ENCODE measurements around the gene TRIM15. TPM values are rescaled to one million over a fixed set of nuclear protein-coding genes. Genes with fewer than 3 reads are reported as not detected.

Gene TRIM15
- total and polyA plus RNA-seq, 10 of the 15 experiments (the other 5 are each of a cell fraction or from before 2014, with no cell fraction given) = 0.29 TPM; not detected in 9

GRCh38 chr6:30156774-30157173 lies 6.6 kb upstream of the TRIM15 start:
- Histone ChIP-seq H3K27ac (ENCODE audit: control insufficient read depth, insufficient read depth) (no peak overlapping the region), H3K36me3 (ENCODE audit: control insufficient read depth in 2 of 2, insufficient read depth in 2 of 2, low read length in 1 of 2) (no peaks in the 10 kb centered on the region), H3K79me2 (ENCODE audit: control insufficient read depth, insufficient read depth, low read length) (no peaks in the 10 kb centered on the region), H3K4me2 (ENCODE audit: control insufficient read depth, insufficient read depth) (no peak overlapping the region), H3K27me3 (replicated peaks in 1 of 2; ENCODE audit: control insufficient read depth in 2 of 2, insufficient read depth in 2 of 2, low read length in 1 of 2) (peaks cover 2% of the 10 kb centered on the region in 2 experiments; a peak in 3 of 4 replicates), H4K20me1 (ENCODE audit: control insufficient read depth, insufficient read depth) (no peaks in the 10 kb centered on the region), H3K4me3 (no peak overlapping the region), H3K9ac (ENCODE audit: control insufficient read depth, insufficient read depth, low read length) (no peak overlapping the region), H2AFZ (ENCODE audit: control insufficient read depth, low read depth, low read length) (no peak overlapping the region), H3K9me3 (replicated peaks; ENCODE audit: control insufficient read depth, insufficient read depth, low read length) (no peaks in the 10 kb centered on the region), H3K4me1 (ENCODE audit: control insufficient read depth, insufficient read depth, low read length) (peaks cover 4% of the 10 kb centered on the region; the same call in 1 of the 2 replicates)
- ChIA-PET POLR2A (no interaction called here), RAD21 (ENCODE audit: unreplicated experiment) (interaction anchor here (0.6 kb wide), 1 partner anchor 68 kb away, joined by 3 read pairs; no protein-coding TSS in a partner anchor), CTCF (interaction anchor here (1.0 kb wide), 1 partner anchor 54 kb away, joined by 3 read pairs; no protein-coding TSS in a partner anchor), SMC1A (ENCODE audit: uncharacterized antibody, unreplicated experiment) (interaction anchor here (0.8 kb wide), 1 partner anchor 24 kb away, joined by 3 read pairs; no protein-coding TSS in a partner anchor)
- ATAC-seq (no peak), FAIRE-seq (no peak), DNase-seq (ENCODE audit: low read depth, low spot score) (no peak)
- in situ Hi-C loops (cut with MboI) (no loop called here), intact Hi-C loops (cut with micrococcal nuclease; ENCODE audit: unreplicated experiment) (no loop called here)
- no TSS peak for BruUV-seq (replicated peaks)
- TF ChIP-seq YBX1 (IDR thresholded peaks at IDR 0.05) (no peak), NFYA (IDR thresholded peaks at IDR 0.05; ENCODE audit: borderline replicate concordance, low read depth, low read length) (no peak), IRF3 (IDR thresholded peaks at IDR 0.05) (no peak), TBL1XR1 (IDR thresholded peaks at IDR 0.05; ENCODE audit: low read depth, low read length) (no peak), WRNIP1 (IDR thresholded peaks at IDR 0.05; ENCODE audit: borderline replicate concordance, low read depth, low read length) (no peak)
- 46% methylated on average over 9 of the region's 9 CpGs for WGBS (ENCODE audit: insufficient coverage, insufficient replicate concordance, low lambda C conversion rate, missing lambda C conversion rate)

- Histone ChIP-seq H3K4me1 (ENCODE audit: control insufficient read depth, insufficient read depth, low read length) (peaks cover 4% of the 10 kb centered on the region; the same call in 1 of the 2 replicates), H3K79me2 (ENCODE audit: control insufficient read depth, insufficient read depth, low read length) (no peaks in the 10 kb centered on the region), H3K4me2 (ENCODE audit: control insufficient read depth, insufficient read depth) (no peak overlapping the region), H4K20me1 (ENCODE audit: control insufficient read depth, insufficient read depth) (no peaks in the 10 kb centered on the region), H3K27me3 (replicated peaks in 1 of 2; ENCODE audit: control insufficient read depth in 2 of 2, insufficient read depth in 2 of 2, low read length in 1 of 2) (peaks cover 2% of the 10 kb centered on the region in 2 experiments; a peak in 3 of 4 replicates), H3K4me3 (no peak overlapping the region), H2AFZ (ENCODE audit: control insufficient read depth, low read depth, low read length) (no peak overlapping the region), H3K36me3 (ENCODE audit: control insufficient read depth in 2 of 2, insufficient read depth in 2 of 2, low read length in 1 of 2) (no peaks in the 10 kb centered on the region), H3K9me3 (replicated peaks; ENCODE audit: control insufficient read depth, insufficient read depth, low read length) (no peaks in the 10 kb centered on the region), H3K27ac (ENCODE audit: control insufficient read depth, insufficient read depth) (no peak overlapping the region), H3K9ac (ENCODE audit: control insufficient read depth, insufficient read depth, low read length) (no peak overlapping the region)
- no peak for TF ChIP-seq SMAD5 (IDR thresholded peaks at IDR 0.05; ENCODE audit: low read depth)
- TF ChIP-seq SRF (IDR thresholded peaks at IDR 0.05; ENCODE audit: low read depth in 2 of 2, low read length in 2 of 2) = no peak
- CTCF ChIA-PET = interaction anchor here (1.0 kb wide), 1 partner anchor 54 kb away, joined by 3 read pairs; no protein-coding TSS in a partner anchor
- SMC1A ChIA-PET (ENCODE audit: uncharacterized antibody, unreplicated experiment) = interaction anchor here (0.8 kb wide), 1 partner anchor 25 kb away, joined by 3 read pairs; no protein-coding TSS in a partner anchor
- RAD21 ChIA-PET (ENCODE audit: unreplicated experiment) = no interaction called here
- in situ Hi-C loops (cut with MboI) = no loop called here
- POLR2A ChIA-PET = no interaction called here
- BruUV-seq (replicated peaks) = no TSS peak
- FAIRE-seq (no peak), ATAC-seq (no peak), DNase-seq (ENCODE audit: low read depth, low spot score) (no peak)
- intact Hi-C loops (cut with micrococcal nuclease; ENCODE audit: unreplicated experiment) = no loop called here
Observed at GRCh38 chr6:30157581-30157980, 5.8 kb upstream of the TRIM15 start.

Measured in GM12878 (cell line).